CD4-positive, alpha-beta memory T cell (primary cell): Measurements from ENCODE around the gene GNAS-AS1. TPM values are rescaled to one million over a fixed set of nuclear protein-coding genes. Genes with fewer than 3 reads are reported as not detected.

Experiments
- CTCF ChIA-PET: fragments of 350-600 bp; sonication (Branson Sonifier 250); formaldehyde crosslinking; loops from one replicate; lab custom pipeline; 2021; ENCODE audit warnings: inconsistent platforms; ENCODE audit not compliant: partially characterized antibody; lab: Charles Lee
- POLR2A ChIA-PET: fragments of 350-600 bp; sonication (Branson Sonifier 250); formaldehyde crosslinking; loops from one replicate; lab custom pipeline; 2021; ENCODE audit not compliant: partially characterized antibody; lab: Charles Lee
- DNase-seq, 5 donors: peaks; one replicate each; pipeline versions ENCODE4 v3.0.0 to v3.0.0-alpha.2; 2020 to 2022; ENCODE audit warnings: mixed read lengths in 1 of 5
- H3K27ac ChIP-seq: one replicate; pipeline ENCODE4 v1.7.0; 2013; ENCODE audit warnings: low read depth, low read length
- H3K27me3 ChIP-seq: 2 replicates; pipeline ENCODE4 v1.7.0; 2013; ENCODE audit warnings: mild to moderate bottlenecking, low read length, moderate library complexity; ENCODE audit not compliant: insufficient read depth
- H3K36me3 ChIP-seq: 2 replicates; pipeline ENCODE4 v1.7.0; 2013; ENCODE audit warnings: mild to moderate bottlenecking, low read length, moderate library complexity; ENCODE audit not compliant: insufficient read depth
- H3K4me1 ChIP-seq: 2 replicates; pipeline ENCODE4 v1.7.0; 2013; ENCODE audit warnings: mild to moderate bottlenecking, low read length, moderate library complexity; ENCODE audit not compliant: insufficient read depth
- H3K4me3 ChIP-seq, 2 donors: one replicate each; pipeline ENCODE4 v1.7.0; 2013; ENCODE audit warnings: low read length in 2 of 2, mild to moderate bottlenecking in 1 of 2
- H3K9me3 ChIP-seq, 2 donors: one replicate each; pipeline ENCODE4 v1.7.0; 2013; ENCODE audit warnings: low read length in 2 of 2, control low read depth in 1 of 2; ENCODE audit not compliant: control insufficient read depth in 1 of 2
- H3K27ac Mint-ChIP-seq, 7 donors: one replicate each; pipeline ENCODE4 v1.8.0; 2020 to 2021; ENCODE audit warnings: mixed read lengths in 7 of 7, mild to moderate bottlenecking in 6 of 7, inconsistent platforms in 3 of 7, moderate library complexity in 3 of 7
- H3K27me3 Mint-ChIP-seq, 2 donors: one replicate each; pipeline ENCODE4 v1.8.0; 2020 to 2021; ENCODE audit warnings: mixed read lengths in 2 of 2
- H3K36me3 Mint-ChIP-seq, 2 donors: one replicate each; pipeline ENCODE4 v1.8.0; 2020 to 2021; ENCODE audit warnings: mixed read lengths in 2 of 2, inconsistent platforms in 1 of 2, mild to moderate bottlenecking in 1 of 2
- H3K4me1 Mint-ChIP-seq, 4 donors: one replicate each; pipeline ENCODE4 v1.8.0; 2020 to 2021; ENCODE audit warnings: mixed read lengths in 4 of 4, mild to moderate bottlenecking in 1 of 4
- H3K4me3 Mint-ChIP-seq, 8 donors: one replicate each; pipeline ENCODE4 v1.8.0; 2020 to 2021; ENCODE audit warnings: mixed read lengths in 8 of 8, mild to moderate bottlenecking in 7 of 8, moderate library complexity in 6 of 8, inconsistent platforms in 3 of 8
- H3K9me3 Mint-ChIP-seq, 8 donors: one replicate each; pipeline ENCODE4 v1.8.0; 2020 to 2021; ENCODE audit warnings: mixed read lengths in 8 of 8, mild to moderate bottlenecking in 5 of 8, inconsistent platforms in 3 of 8, moderate library complexity in 1 of 8
- intact Hi-C: fragments of 100-400 bp; cut with micrococcal nuclease; formaldehyde crosslinking; loops from one replicate; pipeline ENCODE4 v1.15.1; 2023
- polyA plus RNA-seq, 2 donors: library from polyadenylated mRNA; unstranded; fragments of 300-500 nt; fragmentation: Illumina TruSeq; gene quantifications; one replicate each; pipeline ENCODE4 v1.2.3, GENCODE V29; 2021
- total RNA-seq, 2 experiments: library from RNA; stranded (reverse); gene quantifications; one replicate each; pipeline ENCODE4 v1.2.3, GENCODE V29; 2021

GNAS-AS1 gene
- total and polyA plus RNA-seq, 4 experiments from 2014 or later: 0.94 to 1.1 TPM; not detected in 2

- Mint-ChIP-seq H3K27ac (peak overlapping the region; percentile 95 to 99 (median 98)), H3K9me3 (peaks cover 0 to 2% (median 0%) of the 10 kb centered on the region in 8 donors), H3K4me1 (peaks cover 29 to 55% (median 43%) of the 10 kb centered on the region in 4 donors), H3K4me3 (peak overlapping the region; percentile 93 to 98 (median 96)), H3K36me3 (peaks cover 9 to 38% of the 10 kb centered on the region in 2 donors), H3K27me3 (no peaks in the 10 kb centered on the region)
- Histone ChIP-seq H3K4me1 (peaks cover 49% of the 10 kb centered on the region), H3K36me3 (no peaks in the 10 kb centered on the region), H3K27ac (peak overlapping the region; percentile 80), H3K4me3 (peak overlapping the region in 1 of 2 donors; percentile 69), H3K27me3 (no peaks in the 10 kb centered on the region), H3K9me3 (no peaks in the 10 kb centered on the region)
- POLR2A ChIA-PET: interaction anchor here (0.7 to 4.7 kb wide), 13 partner anchors 13 to 583 kb away, joined by 3 to 69 read pairs (median 4); partner anchors contain the start of genes ATP5F1E, GNAS, NELFCD and PRELID3B
- DNase-seq: peak in 1 of 5 donors; percentile 66
- intact Hi-C loops: loop anchor here (1.0 to 10.0 kb wide), 6 partner anchors 17 to 1497 kb away; partner anchors contain the start of genes NELFCD, RAB22A and RBM38
- CTCF ChIA-PET: no interaction called here
Observed at GRCh38 chr20:58891718-58892140, 41.0 kb upstream of the GNAS-AS1 start.

DNA sequence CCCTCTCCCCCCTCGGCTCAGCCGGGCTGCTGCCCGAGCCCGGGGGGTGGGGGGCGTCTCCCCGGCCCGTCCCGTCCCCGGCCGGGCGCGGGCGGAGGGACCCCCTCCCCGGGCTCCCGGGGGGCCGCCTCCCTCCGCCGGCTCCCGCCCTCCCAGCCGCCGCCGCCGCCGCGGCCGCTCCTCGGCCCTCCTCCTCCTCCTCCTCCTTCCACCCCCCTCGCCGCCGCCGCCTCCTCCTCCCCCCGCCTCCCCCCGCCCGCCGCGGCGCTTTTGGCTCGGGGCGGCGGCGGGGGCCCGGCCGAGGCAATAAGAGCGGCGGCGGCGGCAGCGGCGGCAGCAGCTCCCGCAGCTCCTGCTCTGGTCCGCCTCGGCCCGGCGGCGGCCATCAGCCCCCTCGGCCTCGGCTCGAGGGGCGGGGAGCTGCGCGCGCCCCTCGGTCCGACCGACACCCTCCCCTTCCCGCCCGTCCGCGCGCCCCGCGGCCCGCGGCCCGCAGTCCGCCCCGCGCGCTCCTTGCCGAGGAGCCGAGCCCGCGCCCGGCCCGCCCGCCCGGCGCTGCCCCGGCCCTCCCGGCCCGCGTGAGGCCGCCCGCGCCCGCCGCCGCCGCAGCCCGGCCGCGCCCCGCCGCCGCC is 40.5 kb upstream of the GNAS-AS1 start:
- H3K9me3 ChIP-seq: no peaks in the 10 kb centered on the region
- intact Hi-C loops: loop anchor here (2.0 to 10.0 kb wide), 3 partner anchors 276 to 1496 kb away; partner anchors contain the start of genes RAB22A and RBM38
- Mint-ChIP-seq H3K4me3 (peak overlapping the region; percentile 54 to 84 (median 76)), H3K27me3 (no peaks in the 10 kb centered on the region), H3K9me3 (peaks cover 0 to 2% (median 0%) of the 10 kb centered on the region in 8 donors), H3K4me1 (peaks cover 28 to 50% (median 39%) of the 10 kb centered on the region in 4 donors), H3K36me3 (peaks cover 8 to 32% of the 10 kb centered on the region in 2 donors), H3K27ac (peak overlapping the region in 5 of 7 donors; percentile 55 to 95 (median 82))
- H3K4me3 ChIP-seq: peak overlapping the region in 1 of 2 donors; percentile 67
- ChIA-PET POLR2A (interaction anchor here (0.7 to 4.7 kb wide), 13 partner anchors 13 to 583 kb away, joined by 3 to 69 read pairs (median 4); partner anchors contain the start of genes ATP5F1E, GNAS, NELFCD and PRELID3B), CTCF (no interaction called here)
- peak overlapping the region; percentile 80 for H3K27ac ChIP-seq
- H3K4me1 ChIP-seq: peaks cover 44% of the 10 kb centered on the region
- H3K36me3 ChIP-seq: no peaks in the 10 kb centered on the region
- no peaks in the 10 kb centered on the region for H3K27me3 ChIP-seq
- peak; percentile 70 to 73 (median 73) for DNase-seq

DNA sequence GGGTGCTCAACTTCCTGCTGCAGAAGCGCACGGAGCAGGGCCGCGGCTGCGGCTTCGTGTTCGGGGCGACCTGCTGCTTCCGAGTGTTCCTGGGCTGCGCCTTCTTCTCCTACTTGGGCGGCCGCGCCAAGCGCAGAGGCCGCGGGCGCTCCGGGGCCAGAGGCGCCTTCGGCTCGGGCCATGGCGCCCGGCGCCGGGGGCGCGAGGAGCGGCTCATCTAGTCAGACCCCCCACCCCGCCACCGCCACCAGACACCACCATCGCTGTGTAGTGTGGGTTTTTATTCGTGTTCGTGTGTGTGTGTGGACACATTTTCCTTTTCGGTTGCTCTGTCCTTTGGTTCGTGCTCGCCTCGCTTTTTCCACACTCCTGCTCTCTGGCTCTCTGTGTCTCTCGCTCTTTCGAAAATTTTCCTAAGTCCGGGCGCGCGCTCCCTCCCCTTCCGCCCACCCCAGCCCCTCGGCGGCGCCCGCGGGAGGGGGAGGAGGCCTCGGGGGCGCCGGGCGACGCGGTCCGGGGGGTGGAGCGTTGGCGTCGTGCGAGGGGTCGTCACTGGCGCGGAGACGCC is 39.9 kb upstream of the GNAS-AS1 start:
- no peaks in the 10 kb centered on the region for H3K27me3 Mint-ChIP-seq
- Histone ChIP-seq H3K36me3 (no peaks in the 10 kb centered on the region), H3K9me3 (no peaks in the 10 kb centered on the region), H3K4me1 (peaks cover 38% of the 10 kb centered on the region), H3K27ac (peak overlapping the region; percentile 78), H3K4me3 (peak overlapping the region in 1 of 2 donors; percentile 67), H3K27me3 (no peaks in the 10 kb centered on the region)
- intact Hi-C loops: loop anchor here (1.0 to 10.0 kb wide), 4 partner anchors 277 to 1496 kb away; partner anchors contain the start of genes RAB22A, RBM38 and VAPB
- peaks cover 2 to 26% of the 10 kb centered on the region in 2 donors for H3K36me3 Mint-ChIP-seq
- CTCF ChIA-PET: no interaction called here
- DNase-seq: peak; percentile 63 to 71 (median 69)
- H3K27ac Mint-ChIP-seq: peak overlapping the region; percentile 92 to 99 (median 96)
- POLR2A ChIA-PET: interaction anchor here (0.8 to 4.7 kb wide), 18 partner anchors 10 to 582 kb away, joined by 3 to 69 read pairs (median 5); partner anchors contain the start of genes ATP5F1E, GNAS, PRELID3B and STX16
- H3K9me3 Mint-ChIP-seq: peaks cover 0 to 2% (median 0%) of the 10 kb centered on the region in 8 donors
- peak overlapping the region; percentile 93 to 97 (median 95) for H3K4me3 Mint-ChIP-seq
- H3K4me1 Mint-ChIP-seq: peaks cover 23 to 44% (median 35%) of the 10 kb centered on the region in 4 donors

DNA sequence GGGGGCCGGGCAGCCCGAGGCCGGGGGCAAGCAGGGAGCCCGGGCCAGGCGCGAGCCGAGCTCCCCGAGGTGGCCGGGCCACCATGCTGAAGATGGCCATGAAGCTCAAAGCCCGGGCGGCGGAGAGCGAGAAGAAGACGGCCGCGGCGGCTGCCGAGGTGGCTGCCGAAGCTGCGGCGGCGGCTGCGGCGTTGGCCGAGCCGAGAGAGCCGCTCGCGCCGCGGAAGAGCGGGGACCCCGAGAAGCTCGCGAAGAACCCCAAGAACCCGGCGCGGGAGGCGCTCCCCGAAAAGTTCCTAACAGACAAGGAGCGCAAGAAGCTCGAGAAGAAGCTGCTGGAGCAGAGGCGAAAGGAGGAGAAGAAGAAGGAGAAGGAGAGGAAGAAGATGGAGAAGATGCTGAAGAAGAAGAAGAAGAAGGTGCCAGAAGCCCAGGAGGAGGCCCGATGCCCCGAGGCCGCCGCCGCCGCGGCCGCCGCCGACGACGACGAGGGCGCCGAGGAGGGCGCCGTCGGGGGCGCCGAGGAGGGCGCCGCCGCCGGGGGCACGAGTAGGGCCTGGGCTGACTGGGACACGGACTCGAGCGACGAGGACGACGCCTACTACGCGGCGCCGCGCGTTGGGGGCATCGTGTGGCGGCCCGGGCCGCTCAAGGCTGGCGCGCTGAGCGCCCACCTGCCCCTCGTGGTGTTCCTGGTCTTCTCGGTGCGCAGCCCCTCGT is 39.3 kb upstream of the GNAS-AS1 start:
- peaks cover 17 to 38% (median 28%) of the 10 kb centered on the region in 4 donors for H3K4me1 Mint-ChIP-seq
- CTCF ChIA-PET: no interaction called here

DNA sequence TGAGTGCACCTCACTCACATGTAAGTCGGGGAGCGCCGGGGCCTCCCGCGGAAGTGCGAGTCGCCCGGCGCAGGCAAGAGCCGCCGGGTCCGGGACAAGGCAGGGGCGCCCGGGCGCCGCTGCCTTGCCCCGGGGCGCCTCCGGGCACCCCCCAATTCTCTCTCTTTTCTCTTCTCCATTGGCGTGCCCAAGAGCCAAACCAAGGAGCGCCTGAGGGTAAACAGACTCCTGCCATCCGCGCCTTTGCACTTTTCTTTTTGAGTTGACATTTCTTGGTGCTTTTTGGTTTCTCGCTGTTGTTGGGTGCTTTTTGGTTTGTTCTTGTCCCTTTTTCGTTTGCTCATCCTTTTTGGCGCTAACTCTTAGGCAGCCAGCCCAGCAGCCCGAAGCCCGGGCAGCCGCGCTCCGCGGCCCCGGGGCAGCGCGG is 38.6 kb upstream of the GNAS-AS1 start:
- peak overlapping the region; percentile 89 to 93 (median 90) for H3K4me3 Mint-ChIP-seq
- intact Hi-C loops: no loop called here
- Histone ChIP-seq H3K4me1 (peaks cover 25% of the 10 kb centered on the region), H3K9me3 (no peaks in the 10 kb centered on the region), H3K27ac (peak overlapping the region; percentile 78), H3K27me3 (no peaks in the 10 kb centered on the region), H3K36me3 (no peaks in the 10 kb centered on the region), H3K4me3 (peak overlapping the region in 1 of 2 donors; percentile 38)
- ChIA-PET POLR2A (interaction anchor here (0.6 to 4.7 kb wide), 22 partner anchors 10 to 1490 kb away, joined by 3 to 69 read pairs (median 5); partner anchors contain the start of genes ATP5F1E, NELFCD, PRELID3B and STX16), CTCF (no interaction called here)
- peak overlapping the region; percentile 87 to 97 (median 95) for H3K27ac Mint-ChIP-seq
- peak in 1 of 5 donors; percentile 33 for DNase-seq
- peaks cover 0 to 16% of the 10 kb centered on the region in 2 donors for H3K36me3 Mint-ChIP-seq
- peaks cover 12 to 32% (median 22%) of the 10 kb centered on the region in 4 donors for H3K4me1 Mint-ChIP-seq
- H3K27me3 Mint-ChIP-seq: no peaks in the 10 kb centered on the region
- H3K9me3 Mint-ChIP-seq: peaks cover 0 to 2% (median 0%) of the 10 kb centered on the region in 8 donors

More for the DNA sequence above, 39.3 kb upstream of the GNAS-AS1 start:
- Mint-ChIP-seq H3K27me3 (no peaks in the 10 kb centered on the region), H3K27ac (peak overlapping the region; percentile 95 to 98 (median 97)), H3K4me3 (peak overlapping the region; percentile 93 to 97 (median 95)), H3K36me3 (peaks cover 0 to 21% of the 10 kb centered on the region in 2 donors), H3K9me3 (peaks cover 0 to 2% (median 0%) of the 10 kb centered on the region in 8 donors)
- peak in 1 of 5 donors; percentile 24 for DNase-seq
- no peaks in the 10 kb centered on the region for H3K36me3 ChIP-seq
- peaks cover 32% of the 10 kb centered on the region for H3K4me1 ChIP-seq
- H3K9me3 ChIP-seq: no peaks in the 10 kb centered on the region
- H3K27me3 ChIP-seq: no peaks in the 10 kb centered on the region
- peak overlapping the region in 1 of 2 donors; percentile 67 for H3K4me3 ChIP-seq
- intact Hi-C loops: loop anchor here (1.0 to 10.0 kb wide), 4 partner anchors 277 to 1495 kb away; partner anchors contain the start of genes RAB22A, RBM38 and VAPB
- peak overlapping the region; percentile 78 for H3K27ac ChIP-seq
- POLR2A ChIA-PET: interaction anchor here (0.6 to 4.7 kb wide), 14 partner anchors 11 to 1491 kb away, joined by 3 to 69 read pairs (median 8); partner anchors contain the start of genes ATP5F1E, NELFCD, PRELID3B and STX16
